ENCODE data around the gene NEFH.

The NEFH gene

DNA sequence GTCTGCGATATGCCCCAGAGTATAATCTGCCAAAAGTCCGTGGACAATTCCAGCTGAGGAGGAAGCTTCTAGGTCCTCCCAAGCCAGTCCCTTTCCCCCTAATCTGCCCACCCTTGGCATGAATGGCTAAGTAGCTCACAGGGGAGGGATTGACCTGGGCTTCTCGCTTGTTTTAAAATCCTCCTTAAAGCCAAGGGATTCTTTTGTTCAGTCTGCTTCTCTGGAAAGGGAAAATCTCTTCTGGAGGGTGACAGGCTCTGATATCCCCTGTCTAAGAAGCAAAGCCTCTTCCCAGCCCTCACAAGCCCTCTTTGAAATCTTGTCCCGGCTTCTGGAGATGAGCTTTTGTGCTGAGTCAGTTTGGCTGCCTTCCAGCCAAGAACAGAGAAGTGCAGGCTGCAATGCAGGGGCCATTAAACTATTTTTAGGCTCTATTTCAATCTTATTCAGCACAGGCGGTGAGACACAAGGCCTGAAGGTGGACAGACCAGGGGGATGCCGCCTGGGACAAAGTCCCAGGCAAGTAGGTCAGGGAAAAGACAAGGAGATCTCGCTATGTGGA is 23.9 kb downstream of the NEFH start:
- no peak for DNase-seq

DNA sequence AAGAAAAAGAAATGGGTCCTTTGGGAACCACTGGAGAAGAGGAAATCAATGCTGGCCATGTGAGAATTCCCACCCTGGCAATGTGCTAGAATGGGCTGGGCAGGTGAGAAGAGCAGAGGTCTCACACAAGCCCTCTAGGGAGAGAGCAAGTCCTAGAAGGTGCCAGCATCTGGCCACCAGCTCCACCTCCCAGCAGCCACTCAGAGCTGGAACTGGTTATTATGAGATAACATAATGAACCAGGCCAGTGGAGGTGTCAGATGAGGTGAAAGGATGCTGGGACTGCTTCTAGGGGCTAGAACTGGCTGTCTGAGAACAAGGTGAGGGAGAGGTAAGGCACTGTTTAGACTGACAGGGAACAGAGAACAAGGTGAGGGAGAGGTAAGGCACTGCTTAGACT is 29.3 kb downstream of the NEFH start:
- DNase-seq: no peak

GRCh38 chr22:29509815-29510214 is 29.8 kb downstream of the NEFH start:
- DNase-seq: no peak

DNA sequence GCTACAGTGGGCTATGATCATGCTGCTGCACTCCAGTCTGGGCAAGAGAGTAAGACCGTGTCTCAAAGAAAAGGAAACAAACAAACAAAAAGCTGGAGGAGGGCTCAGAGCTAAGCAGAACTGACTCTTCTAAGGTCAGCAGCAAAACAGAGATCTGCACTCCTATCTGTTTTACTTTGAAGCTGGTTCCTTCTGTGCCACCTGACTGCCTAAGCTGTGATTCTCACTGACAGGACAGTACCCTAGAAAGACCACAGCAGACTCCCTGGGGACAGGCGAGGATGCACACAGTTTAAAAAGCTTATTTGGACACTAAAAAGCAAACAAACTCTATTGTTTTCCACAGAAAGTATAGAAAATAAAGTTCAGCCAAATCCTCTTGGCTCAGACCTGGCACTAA is 30.5 kb downstream of the NEFH start:
- no peak for DNase-seq

DNA sequence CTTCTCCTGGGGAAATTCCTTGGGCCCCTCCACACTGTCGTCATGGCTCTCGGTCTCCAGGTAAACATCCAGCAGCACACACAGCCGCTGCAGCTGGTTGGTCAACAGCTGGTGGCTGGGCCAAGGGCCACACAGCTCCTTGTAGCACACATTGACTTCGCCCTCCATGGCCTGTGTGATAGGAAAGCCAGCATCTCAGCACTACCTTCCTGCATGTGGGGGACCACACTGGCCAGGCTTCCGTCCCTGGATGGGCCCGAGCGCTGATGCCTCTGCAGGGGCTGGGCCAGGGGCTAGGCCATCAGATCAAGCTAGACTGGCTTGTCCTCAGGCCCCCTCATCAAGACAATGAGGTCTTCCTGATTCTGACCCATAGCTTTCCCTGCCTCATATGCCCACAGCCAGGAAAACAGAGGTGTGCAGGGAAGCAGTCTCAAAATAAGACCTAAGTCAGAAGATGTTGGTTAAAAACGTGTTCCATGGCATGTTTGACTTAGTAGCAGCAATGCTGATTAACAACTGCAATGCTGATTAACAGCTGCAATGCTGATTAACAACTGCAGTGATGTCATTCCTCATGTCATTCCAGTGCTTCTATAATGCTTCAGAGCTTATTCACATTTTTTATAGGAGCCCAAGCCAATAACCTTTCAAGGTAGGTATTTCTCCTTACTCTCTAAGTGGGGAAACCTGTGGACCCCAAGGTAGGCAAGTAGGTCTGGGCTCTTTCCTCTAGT is 31.3 kb downstream of the NEFH start:
- no peak for DNase-seq

DNA sequence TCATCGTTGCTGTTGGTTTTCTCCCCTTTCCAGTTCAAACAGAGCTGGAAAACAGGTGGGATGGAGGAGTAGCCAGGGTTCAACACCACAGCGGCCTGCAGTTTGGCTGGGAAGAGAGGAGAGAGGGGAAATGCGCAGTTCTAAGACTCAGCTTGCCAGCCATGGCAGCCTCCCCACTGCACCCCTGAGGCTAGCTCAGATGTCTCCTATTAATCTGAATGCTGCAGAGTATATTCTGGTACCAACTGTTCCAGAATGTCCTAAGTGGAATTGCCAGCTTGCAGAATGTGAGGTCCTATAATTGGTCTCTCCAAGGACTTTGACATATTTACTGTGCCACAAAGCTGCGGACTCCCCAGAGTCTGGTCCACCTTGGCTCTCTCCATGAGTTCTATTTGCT is 32.0 kb downstream of the NEFH start:
- DNase-seq: no peak

DNA sequence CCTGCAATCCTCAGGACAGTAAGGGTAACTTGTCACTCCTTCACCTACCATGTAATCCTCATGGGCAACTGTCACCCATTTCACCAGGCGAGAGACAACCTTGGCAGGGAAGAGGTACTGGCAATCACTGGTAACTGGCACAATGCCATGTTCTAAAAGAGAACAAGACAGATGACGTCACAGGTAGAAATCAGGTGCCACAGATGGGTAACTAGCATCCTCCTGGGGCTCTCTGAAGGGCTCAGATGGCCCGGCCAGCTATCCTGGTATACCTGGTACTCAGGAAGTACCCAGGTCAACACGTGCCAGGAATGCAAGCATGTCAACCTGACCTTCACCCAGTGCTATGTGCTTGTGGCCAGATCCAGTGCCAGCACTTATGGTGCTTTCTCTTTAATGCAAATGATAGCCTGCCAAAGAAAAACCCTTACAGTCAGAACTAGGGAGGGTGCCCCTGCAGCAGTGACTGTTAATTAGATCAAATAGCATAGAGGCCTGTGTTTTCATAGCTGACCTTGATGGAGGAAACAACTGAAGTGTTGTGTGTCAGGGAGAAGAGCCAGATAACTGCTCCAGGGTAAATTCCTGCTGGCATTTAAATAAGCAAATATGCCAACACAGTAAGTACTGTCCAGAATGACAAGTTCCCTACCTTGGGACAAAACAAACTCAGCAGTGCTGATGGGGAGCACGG is 37.3 kb downstream of the NEFH start:
- no peak for DNase-seq

DNA sequence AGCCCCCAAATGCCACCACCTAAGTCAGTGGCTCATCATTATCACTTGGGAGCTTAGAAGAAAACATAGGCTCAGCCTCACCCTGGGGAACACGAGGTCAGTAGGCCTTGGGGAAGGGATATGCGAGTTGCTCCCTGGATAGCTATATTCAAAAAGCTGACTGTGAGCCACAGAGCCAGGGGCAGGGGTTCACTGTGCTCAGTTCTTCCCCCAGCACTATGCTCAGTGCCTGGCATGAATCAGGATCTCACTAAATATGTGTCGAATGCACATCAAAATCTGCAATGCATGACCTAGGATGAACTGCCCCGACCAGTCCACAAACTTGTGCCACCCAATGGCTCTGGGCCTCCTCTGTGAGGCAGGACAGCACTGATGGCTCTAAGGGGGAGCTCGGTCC is 38.4 kb downstream of the NEFH start:
- DNase-seq: no peak

GRCh38 chr22:29519996-29520395 is 40.0 kb downstream of the NEFH start:
- DNase-seq: no peak

- no peak for DNase-seq
These were observed 40.8 kb downstream of the NEFH start for GRCh38 chr22:29520851-29521250.

DNA sequence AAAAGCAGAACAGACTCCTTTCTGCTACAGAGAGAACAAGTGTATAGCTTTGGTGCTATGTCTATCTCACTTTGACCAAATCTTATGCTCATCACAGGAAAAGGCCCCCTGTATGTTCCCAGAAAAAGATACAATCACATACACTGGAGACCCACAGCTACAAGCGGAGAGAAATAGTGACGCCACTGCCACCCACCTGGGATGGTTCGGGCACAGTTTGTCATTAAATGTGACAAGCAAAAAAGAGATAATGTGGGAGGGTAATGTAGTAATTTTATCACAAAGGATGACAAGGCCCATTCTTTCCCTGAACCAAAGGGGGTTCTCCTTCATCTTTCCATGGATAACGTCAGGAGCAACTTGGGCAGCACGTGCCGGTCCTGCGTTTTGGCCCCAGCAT is 41.5 kb downstream of the NEFH start:
- DNase-seq: no peak

- no peak for DNase-seq
These were observed 43.7 kb downstream of the NEFH start for GRCh38 chr22:29523761-29524160.

GRCh38 chr22:29524442-29525191 is 44.6 kb downstream of the NEFH start:
- no peak for DNase-seq

DNA sequence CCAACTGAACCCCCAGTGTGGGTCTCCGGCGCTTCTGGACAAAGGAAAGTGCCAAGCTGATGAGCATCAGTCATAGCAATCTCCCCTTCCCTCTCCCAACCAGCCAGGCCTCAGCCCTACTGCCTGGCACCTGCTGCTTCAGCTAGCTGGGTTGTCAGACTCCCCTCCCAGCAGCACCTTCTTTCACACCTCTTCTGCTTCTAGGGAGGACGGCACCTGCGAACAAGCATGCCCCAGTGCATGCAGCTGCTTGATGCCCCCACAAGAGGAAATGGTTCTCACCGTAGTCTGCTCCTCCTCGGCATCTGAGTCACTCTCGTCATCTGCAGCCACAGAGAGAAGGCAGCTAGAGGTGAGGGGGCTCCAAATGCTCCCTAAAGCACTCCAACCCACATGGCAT is 48.1 kb downstream of the NEFH start:
- DNase-seq: no peak

- no peak for DNase-seq
These were observed 50.7 kb downstream of the NEFH start for GRCh38 chr22:29530716-29531115.

GRCh38 chr22:29531419-29531818 is 51.4 kb downstream of the NEFH start:
- no peak for DNase-seq

- no peak for DNase-seq
These were observed 56.4 kb downstream of the NEFH start for GRCh38 chr22:29536411-29536810.

DNA sequence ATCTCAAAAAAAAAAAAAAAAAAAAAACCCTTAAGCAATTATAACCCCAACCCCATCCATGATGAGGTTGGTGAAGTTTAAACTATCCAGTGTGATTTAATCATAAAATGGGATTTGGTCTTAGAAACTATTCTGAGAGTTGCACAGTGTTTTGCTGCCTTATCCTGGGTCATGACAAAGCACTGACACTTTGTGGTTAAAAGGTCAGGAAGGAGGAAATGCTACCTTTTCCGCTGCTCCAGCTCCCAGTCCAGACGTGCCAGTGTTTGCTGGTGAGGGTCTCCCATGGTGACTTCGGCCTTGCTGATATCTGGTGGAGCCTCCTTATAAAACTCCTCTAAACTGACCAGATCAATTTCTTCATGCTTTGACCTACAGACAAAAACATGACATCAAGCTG is 59.1 kb downstream of the NEFH start:
- DNase-seq: no peak

Data from activated naive CD4-positive, alpha-beta T cell (primary cell).